HCT116 (cell line): Measurements from ENCODE around the gene SERPINB13. TPM values are rescaled to one million over a fixed set of nuclear protein-coding genes. Genes with fewer than 3 reads are reported as not detected.

Source experiments
- ATAC-seq: fragments of 200-7000 bp; cut with Tn5 transposase; 2 replicates; pipeline ENCODE4 v1.9.1; 2020; ENCODE audit warnings: mild to moderate bottlenecking, moderate library complexity
- BruUV-seq: library from RNA; stranded (reverse); fragments of 400-500 nt; replicated peaks from 2 replicates; lab custom pipeline; 2021; lab: Mats Ljungman, UMichigan
- CTCF ChIA-PET: fragments of 300-600 bp; sonication (Branson Sonifier 250); formaldehyde crosslinking; loops from one replicate; lab custom pipeline; 2021; ENCODE audit warnings: antibody characterized with exemption; lab: Charles Lee
- POLR2A ChIA-PET: fragments of 300-600, 350-600 bp; sonication (Branson Sonifier 250); formaldehyde crosslinking; loops from one replicate; lab custom pipeline; 2021; ENCODE audit warnings: antibody characterized with exemption; lab: Charles Lee
- RAD21 ChIA-PET, 2 experiments: fragments of 300-600 bp; sonication (Branson Sonifier 250); formaldehyde crosslinking; loops; one replicate each; lab custom pipeline; 2023; ENCODE audit warnings: low total read pairs in 2 of 2; ENCODE audit not compliant: uncharacterized antibody in 2 of 2, unreplicated experiment in 2 of 2, low non-redundant PET in 1 of 2; lab: Charles Lee
- DNase-seq: peaks from one replicate; pipeline ENCODE4 v3.0.0-alpha.2; 2010; ENCODE audit warnings: low read depth, low spot score
- H2AFZ ChIP-seq: fragments of 200-600 bp; shearing (Covaris generic), sonication (generic); 2 replicates; pipeline ENCODE4 v1.6.1; 2017; ENCODE audit warnings: low read depth, mixed run types, mixed read lengths, antibody characterized with exemption, low read length; ENCODE audit not compliant: poor library complexity, severe bottlenecking
- H3K27ac ChIP-seq: 2 replicates; pipeline ENCODE4 v1.5.1; 2012; ENCODE audit warnings: low read depth, low read length
- H3K27me3 ChIP-seq: fragments of 200-600 bp; sonication (generic); 2 replicates; pipeline ENCODE4 v1.6.1; 2016; ENCODE audit warnings: mixed run types, low read length, mixed read lengths; ENCODE audit not compliant: insufficient read depth
- H3K36me3 ChIP-seq, 2 experiments: fragments of 200-500 bp in 1 of 2; fragments of 200-600 bp in 1 of 2; sonication (Bioruptor generic) in 1 of 2; sonication (generic) in 1 of 2; 2 replicates each; pipeline versions ENCODE4 v1.5.1 to v1.6.1; 2014 to 2016; ENCODE audit warnings: low read length in 2 of 2, inconsistent platforms in 1 of 2, mixed read lengths in 1 of 2, mixed run types in 1 of 2; ENCODE audit not compliant: insufficient read depth in 2 of 2, control insufficient read depth in 1 of 2
- H3K4me1 ChIP-seq, 2 experiments: fragments of 200-600 bp in 1 of 2; sonication (generic) in 1 of 2; 2 replicates each; pipeline versions ENCODE4 v1.5.1 to v1.6.1; 2012 to 2017; ENCODE audit warnings: low read length in 2 of 2, inconsistent platforms in 1 of 2, mild to moderate bottlenecking in 1 of 2, mixed read lengths in 1 of 2, mixed run types in 1 of 2, moderate library complexity in 1 of 2; ENCODE audit not compliant: insufficient read depth in 2 of 2, control insufficient read depth in 1 of 2
- H3K4me2 ChIP-seq: fragments of 200-600 bp; sonication (generic); 2 replicates; pipeline ENCODE4 v1.6.1; 2017; ENCODE audit warnings: mixed run types, low read length, mixed read lengths
- H3K4me3 ChIP-seq, 2 experiments: fragments of 200-600 bp in 1 of 2; sonication (generic) in 1 of 2; replicated peaks in 1 of 2; 2 replicates each; pipeline ENCODE4 v1.5.1; 2011 to 2016; ENCODE audit warnings: low read length in 2 of 2, control low read depth in 1 of 2, low read depth in 1 of 2, mild to moderate bottlenecking in 1 of 2, mixed read lengths in 1 of 2, mixed run types in 1 of 2
- H3K79me2 ChIP-seq: fragments of 200-600 bp; sonication (generic); 2 replicates; pipeline ENCODE4 v1.6.1; 2017; ENCODE audit warnings: mild to moderate bottlenecking, mixed run types, low read length, moderate library complexity, mixed read lengths; ENCODE audit not compliant: insufficient read depth
- H3K9ac ChIP-seq: fragments of 200-600 bp; sonication (generic); 2 replicates; pipeline ENCODE4 v1.6.1; 2016; ENCODE audit warnings: low read length, mixed read lengths
- H3K9me2 ChIP-seq: fragments of 200-600 bp; sonication (generic), shearing (Covaris generic); 2 replicates; pipeline ENCODE4 v1.6.1; 2017; ENCODE audit warnings: mixed run types, mild to moderate bottlenecking, moderate library complexity; ENCODE audit not compliant: insufficient read depth
- H3K9me3 ChIP-seq, 2 experiments: fragments of 200-500 bp in 1 of 2; fragments of 200-600 bp in 1 of 2; sonication (Bioruptor generic) in 1 of 2; sonication (generic) in 1 of 2; 2 replicates each; pipeline ENCODE4 v1.6.1; 2014 to 2017; ENCODE audit warnings: low read length in 2 of 2, mixed read lengths in 2 of 2, inconsistent platforms in 1 of 2, low read depth in 1 of 2, mild to moderate bottlenecking in 1 of 2, mixed run types in 1 of 2, moderate library complexity in 1 of 2; ENCODE audit not compliant: control insufficient read depth in 1 of 2, insufficient read depth in 1 of 2
- H4K20me1 ChIP-seq: fragments of 200-600 bp; sonication (generic), shearing (Covaris generic); 2 replicates; pipeline ENCODE4 v1.6.1; 2017; ENCODE audit warnings: mixed run types, mild to moderate bottlenecking, moderate library complexity; ENCODE audit not compliant: insufficient read depth
- EGR1 ChIP-seq: IDR thresholded peaks from 2 replicates; pipeline ENCODE4 v1.6.1; 2012; ENCODE audit warnings: low read depth
- EZH2 ChIP-seq: fragments of 200-600 bp; sonication (generic); IDR thresholded peaks from 2 replicates; pipeline ENCODE4 v1.6.1; 2017; ENCODE audit warnings: antibody characterized with exemption, mixed run types
- FOSL1 ChIP-seq: IDR thresholded peaks from 2 replicates; pipeline ENCODE4 v1.6.1; 2012; ENCODE audit warnings: low read depth
- RAD21 ChIP-seq: IDR thresholded peaks from 2 replicates; pipeline ENCODE4 v1.6.1; 2012; ENCODE audit warnings: low read depth, mild to moderate bottlenecking
- TCF7L2 ChIP-seq: IDR thresholded peaks from 2 replicates; pipeline ENCODE4 v1.7.0; 2011; ENCODE audit warnings: borderline replicate concordance, inconsistent platforms; ENCODE audit not compliant: insufficient read depth, insufficient read length; ENCODE audit errors: extremely low read depth
- intact Hi-C: fragments of 100-400 bp; cut with micrococcal nuclease; formaldehyde crosslinking; loops from 2 replicates; pipeline ENCODE4 v1.10.0; 2022
- total RNA-seq: library from RNA; stranded (reverse); gene quantifications from one replicate; pipeline ENCODE4 v1.2.1, GENCODE V29; 2021; ENCODE audit not compliant: unreplicated experiment
- TF ChIP-seq, protein P1 (sequence below): IDR thresholded peaks from 2 replicates; pipeline ENCODE4 v1.6.1; 2012; ENCODE audit warnings: low read depth

Gene SERPINB13
- total RNA-seq, 1 experiment from 2014 or later, result 0.07 TPM

DNA sequence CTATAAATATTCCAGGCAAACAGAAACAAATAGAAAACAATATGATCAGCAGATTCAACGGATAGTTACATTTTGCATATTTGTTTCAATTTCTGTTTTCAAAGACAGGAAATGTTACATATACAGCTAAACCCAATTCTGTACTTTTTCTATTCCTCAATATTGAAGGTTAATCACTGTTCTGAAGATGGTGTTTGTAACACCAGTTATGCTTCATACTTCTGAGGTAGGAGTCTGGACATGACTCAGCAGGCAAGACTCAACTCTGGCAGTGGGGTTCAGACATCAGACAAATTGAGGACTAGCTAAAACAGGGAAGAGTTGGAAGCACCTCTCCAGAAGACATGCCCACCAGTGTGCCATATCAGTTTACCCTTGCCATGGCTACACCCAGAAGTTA lies 16.6 kb downstream of the SERPINB13 start:
- peaks cover 5 to 25% of the 10 kb centered on the region in 2 experiments; a peak in 3 of 4 replicates for H3K4me1 ChIP-seq
- intact Hi-C loops, result no loop called here
- H3K79me2 ChIP-seq, result no peaks in the 10 kb centered on the region
- H3K9me3 ChIP-seq, result no peaks in the 10 kb centered on the region
- ChIA-PET POLR2A (no interaction called here), CTCF (no interaction called here), RAD21 (no interaction called here)
- no peak overlapping the region for H3K27ac ChIP-seq
- H3K27me3 ChIP-seq, result no peaks in the 10 kb centered on the region
- H3K9ac ChIP-seq, result no peak overlapping the region
- no peaks in the 10 kb centered on the region for H4K20me1 ChIP-seq
- ATAC-seq (no peak), DNase-seq (no peak)
- no peak overlapping the region for H3K4me3 ChIP-seq
- peak overlapping the region; percentile 18 for H3K4me2 ChIP-seq
- no TSS peak for BruUV-seq
- no peaks in the 10 kb centered on the region for H3K36me3 ChIP-seq
- TF ChIP-seq TCF7L2 (no peak), FOSL1 (peak; percentile 24; the same call in 1 of the 2 replicates), RAD21 (no peak), EGR1 (no peak), EZH2 (no peak)
- TF ChIP-seq, protein P1, sequence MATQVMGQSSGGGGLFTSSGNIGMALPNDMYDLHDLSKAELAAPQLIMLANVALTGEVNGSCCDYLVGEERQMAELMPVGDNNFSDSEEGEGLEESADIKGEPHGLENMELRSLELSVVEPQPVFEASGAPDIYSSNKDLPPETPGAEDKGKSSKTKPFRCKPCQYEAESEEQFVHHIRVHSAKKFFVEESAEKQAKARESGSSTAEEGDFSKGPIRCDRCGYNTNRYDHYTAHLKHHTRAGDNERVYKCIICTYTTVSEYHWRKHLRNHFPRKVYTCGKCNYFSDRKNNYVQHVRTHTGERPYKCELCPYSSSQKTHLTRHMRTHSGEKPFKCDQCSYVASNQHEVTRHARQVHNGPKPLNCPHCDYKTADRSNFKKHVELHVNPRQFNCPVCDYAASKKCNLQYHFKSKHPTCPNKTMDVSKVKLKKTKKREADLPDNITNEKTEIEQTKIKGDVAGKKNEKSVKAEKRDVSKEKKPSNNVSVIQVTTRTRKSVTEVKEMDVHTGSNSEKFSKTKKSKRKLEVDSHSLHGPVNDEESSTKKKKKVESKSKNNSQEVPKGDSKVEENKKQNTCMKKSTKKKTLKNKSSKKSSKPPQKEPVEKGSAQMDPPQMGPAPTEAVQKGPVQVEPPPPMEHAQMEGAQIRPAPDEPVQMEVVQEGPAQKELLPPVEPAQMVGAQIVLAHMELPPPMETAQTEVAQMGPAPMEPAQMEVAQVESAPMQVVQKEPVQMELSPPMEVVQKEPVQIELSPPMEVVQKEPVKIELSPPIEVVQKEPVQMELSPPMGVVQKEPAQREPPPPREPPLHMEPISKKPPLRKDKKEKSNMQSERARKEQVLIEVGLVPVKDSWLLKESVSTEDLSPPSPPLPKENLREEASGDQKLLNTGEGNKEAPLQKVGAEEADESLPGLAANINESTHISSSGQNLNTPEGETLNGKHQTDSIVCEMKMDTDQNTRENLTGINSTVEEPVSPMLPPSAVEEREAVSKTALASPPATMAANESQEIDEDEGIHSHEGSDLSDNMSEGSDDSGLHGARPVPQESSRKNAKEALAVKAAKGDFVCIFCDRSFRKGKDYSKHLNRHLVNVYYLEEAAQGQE, result no peak
- H3K9me2 ChIP-seq, result no peaks in the 10 kb centered on the region
- peak overlapping the region; percentile 28 for H2AFZ ChIP-seq
